ENCODE results near the gene FGL2.
A peak's percentile ranks its signal among the peaks of the same experiment; 100 is the strongest.
"Not testable (repeated sequence)": the region's sequence is repeated elsewhere in the genome, so short reads cannot be mapped to it uniquely, and the experiment has no call there.

The FGL2 gene

DNA sequence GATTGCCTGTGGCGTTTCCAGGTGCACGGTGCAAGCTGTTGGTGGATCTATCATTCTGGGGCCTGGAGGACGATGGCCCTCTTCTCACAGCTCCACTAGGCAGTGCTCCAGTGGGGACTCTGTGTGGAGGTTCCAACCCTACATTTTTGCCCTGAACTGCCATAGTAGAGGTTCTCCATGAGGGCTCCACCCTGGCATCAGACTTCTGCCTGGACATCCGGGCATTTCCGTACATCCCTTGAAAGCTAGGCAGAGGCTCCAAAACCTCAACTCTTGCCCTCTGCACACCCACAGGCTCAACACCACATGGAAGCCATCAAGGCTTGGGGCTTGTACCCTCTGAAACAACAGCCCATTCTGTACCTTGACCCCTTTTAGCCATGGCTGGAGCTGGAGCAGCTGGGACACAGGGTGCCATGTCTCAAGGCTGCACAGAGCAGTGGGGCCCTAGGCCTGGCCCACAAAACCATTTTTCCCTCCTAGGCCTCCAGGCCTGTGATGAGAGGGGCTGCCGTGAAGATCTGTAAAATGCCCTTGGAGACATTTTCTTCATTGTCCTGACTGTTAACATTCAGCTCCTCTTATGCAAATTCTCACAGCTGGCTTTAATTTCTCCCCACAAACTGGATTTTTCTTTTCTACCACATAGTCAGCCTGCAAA lies 10.0 kb upstream of the FGL2 start:
- no peak for DNase-seq

DNA sequence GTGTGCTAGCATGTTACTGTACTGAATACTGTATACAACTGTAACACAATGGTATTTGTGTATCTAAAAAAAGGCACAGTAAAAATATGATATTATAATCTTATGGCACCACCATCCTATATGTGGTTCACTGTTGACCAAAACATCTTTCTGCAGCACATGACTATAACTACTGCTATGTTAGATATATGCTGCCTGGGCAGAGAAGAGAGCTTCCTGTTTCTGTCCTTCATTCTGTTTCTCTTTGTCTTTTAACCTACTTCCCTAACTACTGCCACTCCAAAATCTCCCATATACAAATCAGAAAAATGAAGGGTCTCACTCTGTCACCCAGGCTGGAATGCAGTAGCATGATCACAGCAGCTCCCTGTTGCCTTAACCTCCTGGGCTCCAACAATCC lies 8.8 kb upstream of the FGL2 start:
- DNase-seq = no peak

DNA sequence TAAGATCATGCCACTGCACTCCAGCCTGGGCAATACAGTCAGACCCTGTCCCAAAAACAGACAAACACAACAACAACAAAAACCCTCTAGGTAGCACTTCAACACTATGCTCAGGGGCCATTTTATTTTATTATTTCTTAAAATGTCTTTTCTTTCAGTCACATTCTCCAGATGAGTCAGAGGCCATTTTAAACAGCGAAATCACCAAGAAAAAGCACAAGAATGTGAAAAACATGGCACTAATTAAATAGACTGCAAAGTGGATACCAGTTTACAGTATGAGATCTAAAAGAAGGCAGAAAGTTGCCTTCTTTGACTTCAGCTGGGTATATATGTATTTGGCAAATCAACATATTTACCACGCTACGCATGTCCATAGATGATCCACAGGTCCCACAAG lies 6.1 kb upstream of the FGL2 start:
- DNase-seq = no peak

DNA sequence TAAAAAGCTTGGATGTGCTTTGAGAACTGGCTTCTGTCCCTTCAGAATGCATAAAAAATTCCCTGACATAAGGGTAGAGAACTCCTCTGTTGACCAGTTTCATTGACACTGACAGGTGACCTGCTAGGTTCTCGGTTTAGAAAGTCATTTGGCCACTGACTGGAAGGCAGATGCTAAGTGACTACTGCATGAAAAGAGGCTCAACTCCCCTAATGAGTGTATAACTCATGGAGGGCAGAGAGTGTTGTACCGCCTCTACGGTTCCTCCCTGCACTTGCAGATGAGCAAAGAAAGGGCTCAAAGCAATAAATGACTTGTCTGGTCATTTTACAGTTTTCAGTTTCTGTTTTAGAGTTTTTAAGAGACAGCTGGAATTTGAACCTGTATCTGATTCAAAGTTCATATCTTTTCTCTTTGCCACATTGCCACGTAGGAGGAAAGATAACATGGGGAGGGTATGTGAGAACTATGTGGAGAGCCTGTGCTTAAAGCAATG lies 2.9 kb upstream of the FGL2 start:
- no peak for DNase-seq

DNA sequence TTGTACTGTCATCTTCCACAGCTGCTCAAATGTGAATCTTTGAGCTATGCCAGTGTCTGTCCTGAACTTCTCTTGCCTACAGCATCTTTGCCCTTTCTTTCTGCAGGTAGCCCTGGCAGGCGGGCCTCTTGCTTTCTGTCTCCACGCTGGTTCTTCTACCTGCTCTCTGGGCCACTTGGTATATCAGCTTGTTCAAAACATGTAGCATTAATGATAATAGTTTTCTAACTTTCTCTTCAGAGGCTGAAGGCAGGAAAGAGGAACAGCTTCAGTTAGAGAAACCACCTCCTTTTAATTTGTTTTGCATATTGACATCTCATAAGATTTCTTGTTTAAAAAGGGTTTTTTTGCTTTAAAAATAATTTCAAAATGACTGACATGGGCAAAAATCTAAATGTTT lies 923 bp upstream of the FGL2 start:
- DNase-seq = no peak

DNA sequence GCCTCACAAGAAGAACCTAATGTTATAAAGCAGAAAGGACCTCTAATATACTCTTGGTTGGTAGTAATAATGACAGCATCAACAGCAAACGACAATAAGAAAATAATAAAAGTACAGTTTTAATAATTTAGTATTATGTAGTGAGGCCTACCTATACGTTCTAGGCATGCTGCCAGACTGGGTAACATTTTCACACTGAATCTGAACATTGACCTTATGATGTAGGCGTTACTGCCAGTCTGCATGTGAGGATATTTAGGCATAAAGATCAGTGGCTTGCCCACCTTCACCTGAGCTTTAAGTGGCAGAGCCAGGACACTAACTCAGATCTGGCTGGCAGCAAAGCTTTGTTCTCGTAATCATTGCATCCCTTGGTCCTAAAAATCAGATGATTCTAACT lies 2.5 kb downstream of the FGL2 start:
- DNase-seq = no peak

DNA sequence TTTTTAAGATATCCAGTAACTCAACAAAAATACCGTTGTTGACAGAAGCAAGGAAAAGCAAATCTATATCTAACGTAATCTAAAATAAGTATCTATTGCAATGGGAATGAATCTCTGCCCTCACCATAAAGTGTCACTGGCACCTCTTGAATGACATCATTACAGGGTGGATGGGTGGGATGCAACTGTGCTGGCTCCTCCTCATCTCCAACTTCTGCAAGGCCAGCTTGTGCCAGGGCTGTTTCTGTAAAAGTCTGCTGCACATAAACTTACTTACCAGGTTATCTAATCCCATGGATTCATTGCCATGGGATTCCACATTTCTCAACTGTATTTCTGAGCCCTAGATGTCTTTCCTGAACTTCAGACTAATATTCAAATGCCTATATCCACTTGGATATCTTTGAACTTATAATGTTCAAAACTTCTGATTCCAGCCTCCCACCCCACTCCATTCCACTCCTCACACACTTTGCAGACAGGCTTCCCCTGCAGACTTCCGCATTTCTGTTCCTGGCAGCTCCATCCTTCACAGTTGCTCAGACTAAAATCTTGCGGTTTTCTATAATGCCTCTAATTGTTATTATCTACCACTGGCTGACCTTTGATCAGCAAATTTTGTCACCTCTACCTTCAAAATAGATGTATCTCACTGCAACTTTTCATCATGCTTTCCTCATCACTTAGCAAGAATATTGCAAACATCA lies 10.7 kb downstream of the FGL2 start:
- no peak for DNase-seq

DNA sequence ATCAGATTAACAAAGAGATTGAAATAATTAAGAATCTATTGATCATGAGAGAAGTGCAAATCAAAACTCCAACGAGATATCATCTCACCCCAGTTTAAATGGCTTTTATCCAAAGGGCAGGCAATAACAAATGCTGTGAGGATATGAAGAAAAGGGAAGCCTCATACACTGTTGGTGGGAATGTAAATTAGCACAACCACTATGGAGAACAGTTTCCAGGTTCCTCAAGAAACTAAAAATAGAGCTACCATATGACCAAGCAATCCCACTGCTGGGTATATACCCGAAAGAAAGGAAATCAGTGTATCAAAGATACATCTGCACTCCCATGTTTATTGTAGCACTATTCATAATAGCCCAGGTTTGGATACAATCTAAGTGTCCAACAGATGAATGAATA lies 13.8 kb downstream of the FGL2 start:
- no peak for DNase-seq

DNA sequence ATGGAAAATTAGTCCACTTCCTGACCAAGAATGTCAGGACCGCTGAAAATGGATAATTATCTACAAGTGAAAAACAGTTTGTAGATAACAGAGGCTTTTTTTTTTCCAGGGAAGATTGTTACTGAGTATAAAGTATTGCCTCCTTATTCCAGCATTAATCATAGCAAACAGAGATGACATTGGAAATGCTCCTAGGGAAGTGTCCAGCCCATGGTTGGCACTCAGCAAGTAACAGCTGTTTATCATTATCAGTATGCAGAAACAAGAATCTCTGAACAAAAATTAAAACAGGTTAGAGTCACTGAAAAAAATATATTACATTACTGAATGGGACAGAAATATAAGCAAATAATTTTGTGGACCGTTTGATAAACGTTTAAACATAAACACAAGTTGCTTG lies 14.6 kb downstream of the FGL2 start:
- no peak for DNase-seq

DNA sequence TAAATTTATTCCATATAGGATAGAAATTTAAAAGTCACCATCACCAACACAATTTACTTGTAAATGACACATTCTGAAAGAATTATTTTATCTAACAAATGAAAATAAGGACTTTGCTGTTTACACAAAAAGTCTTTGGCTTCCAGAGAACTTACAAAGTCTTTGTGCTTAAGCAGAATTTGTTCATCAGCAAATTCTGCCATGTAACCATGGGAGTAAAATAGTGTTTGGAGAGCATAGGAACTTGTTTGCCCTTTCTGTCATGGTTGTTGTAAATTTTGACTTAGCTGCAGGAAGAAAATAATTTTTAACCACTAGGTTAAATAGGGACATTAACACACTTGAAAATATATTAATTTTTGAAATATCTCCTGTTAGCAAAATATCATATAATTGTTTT lies 15.2 kb downstream of the FGL2 start:
- no peak for DNase-seq

DNA sequence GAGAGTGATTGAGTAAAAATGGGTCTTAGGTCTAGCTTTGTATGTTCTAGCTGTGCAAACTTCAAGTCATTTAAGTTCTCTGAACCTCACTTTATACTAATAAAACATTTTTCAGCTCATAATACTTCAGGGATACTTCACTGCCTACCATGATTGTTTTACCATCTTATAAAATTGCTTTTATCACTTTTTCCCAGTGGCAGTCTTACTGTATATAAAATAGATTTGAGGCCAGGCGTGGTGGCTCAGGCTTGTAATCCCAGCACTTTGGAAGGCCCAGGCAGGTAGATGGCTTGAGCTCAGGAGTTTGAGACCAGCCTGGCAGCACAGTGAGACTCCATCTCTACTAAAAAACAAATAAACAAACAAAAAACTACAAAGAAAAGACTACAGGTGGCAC lies 17.4 kb downstream of the FGL2 start:
- no peak for DNase-seq

DNA sequence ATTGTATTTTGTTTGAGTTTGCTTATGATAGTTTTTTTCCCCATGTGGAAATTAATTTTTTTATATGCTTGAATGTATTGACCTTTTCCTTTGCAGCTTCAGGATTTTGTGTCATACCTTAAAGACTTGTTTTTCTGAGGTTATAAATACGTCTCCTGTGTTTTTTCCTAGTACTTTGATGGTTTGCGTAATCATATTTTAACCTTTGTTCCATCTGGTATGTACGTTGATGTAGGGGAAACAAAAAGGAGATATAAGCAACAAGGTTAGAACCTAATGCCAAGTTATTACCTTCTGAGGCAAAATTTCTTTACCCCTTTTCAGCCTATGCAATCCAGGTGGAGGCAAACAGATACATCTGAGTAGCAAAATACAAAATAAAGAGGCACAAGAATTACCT lies 17.9 kb downstream of the FGL2 start:
- DNase-seq = no peak

DNA sequence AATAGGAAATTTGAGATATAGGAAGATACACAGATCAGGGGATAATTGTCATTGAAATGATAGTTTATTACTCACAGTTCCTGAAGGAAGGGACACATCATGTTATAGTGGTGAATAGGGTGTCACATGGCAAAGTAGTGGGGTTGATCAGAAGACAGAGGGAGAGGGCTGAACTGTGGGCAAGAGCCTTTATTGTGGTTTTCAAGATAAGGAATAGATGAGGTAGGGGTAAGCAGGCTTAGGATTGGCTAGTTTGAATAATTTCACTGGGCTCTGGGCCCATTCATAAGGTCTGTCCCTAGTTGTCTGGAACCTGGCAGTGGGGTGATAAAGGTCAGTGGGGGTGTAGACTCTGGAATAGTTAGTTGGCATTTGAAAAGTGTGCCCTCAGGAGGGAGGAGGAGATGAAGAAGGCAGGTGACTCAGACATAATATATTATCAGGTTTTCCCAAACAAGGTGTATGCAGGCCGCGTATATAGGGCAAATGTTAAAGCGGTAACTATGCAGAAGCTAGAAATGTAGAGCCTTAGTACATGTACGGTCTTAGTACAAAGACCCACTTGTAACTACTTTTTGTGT lies 18.5 kb downstream of the FGL2 start:
- no peak for DNase-seq

DNA sequence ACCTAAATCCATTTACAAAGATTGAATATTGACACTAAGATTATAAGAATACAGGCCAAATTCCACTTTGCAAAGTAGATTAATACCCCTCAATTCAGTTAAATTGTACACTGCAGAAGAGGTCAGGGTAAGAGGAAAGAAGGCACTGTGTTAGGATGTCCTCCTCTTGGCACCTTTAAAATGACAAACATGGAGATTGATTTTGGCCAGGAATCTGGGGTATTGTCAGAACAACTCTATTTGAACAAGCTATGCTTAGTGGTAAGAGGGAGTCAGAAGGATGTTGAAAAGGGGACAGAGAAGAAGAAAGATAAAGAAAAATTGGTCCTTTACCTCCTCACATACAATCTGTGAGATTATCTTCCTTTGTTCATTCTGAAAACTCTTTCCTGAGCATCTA lies 21.6 kb downstream of the FGL2 start:
- not testable (repeated sequence) for DNase-seq

DNA sequence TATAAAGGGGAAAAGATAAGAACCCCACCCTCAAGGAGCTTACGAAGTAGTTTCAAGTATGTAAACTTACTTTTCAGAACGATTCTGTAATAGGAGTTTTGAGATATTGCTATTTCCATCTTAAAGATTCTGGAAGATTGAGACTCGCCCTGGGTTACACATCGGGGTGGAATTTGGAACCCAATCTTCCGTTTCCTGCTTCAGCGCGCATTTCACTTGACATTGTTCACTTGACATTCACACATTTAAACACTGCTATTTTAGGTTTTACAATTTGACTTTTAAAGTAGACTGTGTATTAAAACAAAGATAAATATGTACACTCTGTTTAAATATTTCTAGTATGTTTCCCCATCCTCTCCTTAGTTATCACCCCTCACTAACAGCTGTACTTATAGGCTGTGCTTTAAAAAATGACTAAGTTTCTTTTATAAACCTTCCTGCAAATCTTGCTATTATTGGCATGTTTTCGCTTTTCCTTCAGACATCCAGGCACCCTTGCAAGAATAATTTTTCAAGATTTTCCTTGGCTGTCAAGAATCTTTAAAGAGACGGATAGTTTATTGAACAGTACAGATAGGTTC lies 22.2 kb downstream of the FGL2 start:
- DNase-seq = not testable (repeated sequence)

DNA sequence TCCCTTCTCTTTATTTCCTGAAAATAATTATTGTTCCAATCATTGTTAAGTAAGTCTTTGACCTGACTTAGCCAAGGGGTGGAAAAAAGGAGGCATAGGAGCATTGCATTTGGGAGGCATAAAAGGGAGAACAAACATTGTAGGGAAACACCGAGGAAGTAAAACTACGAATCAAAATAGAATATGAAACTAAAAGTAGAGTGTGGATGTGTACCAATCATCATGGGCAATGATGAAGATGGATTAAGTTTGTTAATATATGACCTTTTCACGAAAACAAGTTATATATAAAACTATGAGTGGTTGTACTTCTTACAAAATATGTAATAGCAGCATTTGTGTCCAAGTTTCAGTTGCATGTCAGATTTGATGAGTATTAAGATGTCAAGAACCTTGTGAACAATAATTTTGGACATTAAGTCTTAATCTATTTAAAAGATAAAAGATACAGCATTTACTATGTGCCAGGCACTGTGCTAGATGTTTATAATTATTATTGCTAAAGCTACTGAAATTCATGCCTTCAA lies 24.3 kb downstream of the FGL2 start:
- not testable (repeated sequence) for DNase-seq

DNA sequence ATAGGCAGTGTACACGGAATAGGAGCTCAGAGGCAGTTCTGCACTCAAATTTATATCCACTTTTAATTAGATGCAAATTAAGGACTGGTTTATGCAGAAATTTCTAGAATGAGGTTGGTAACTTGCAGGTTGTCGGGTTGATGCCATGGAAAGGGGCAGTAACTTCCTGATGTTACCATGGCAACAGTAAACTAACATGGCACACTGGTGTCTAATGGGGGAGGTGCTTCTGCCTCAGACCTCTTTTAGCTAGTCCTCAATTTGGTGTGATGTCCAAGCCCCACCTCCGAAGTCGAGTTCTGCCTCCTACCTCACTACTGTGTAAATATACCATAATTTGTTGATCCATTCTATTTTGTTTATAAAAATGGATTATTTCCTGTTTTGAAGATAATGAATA lies 25.2 kb downstream of the FGL2 start:
- DNase-seq = not testable (repeated sequence)

DNA sequence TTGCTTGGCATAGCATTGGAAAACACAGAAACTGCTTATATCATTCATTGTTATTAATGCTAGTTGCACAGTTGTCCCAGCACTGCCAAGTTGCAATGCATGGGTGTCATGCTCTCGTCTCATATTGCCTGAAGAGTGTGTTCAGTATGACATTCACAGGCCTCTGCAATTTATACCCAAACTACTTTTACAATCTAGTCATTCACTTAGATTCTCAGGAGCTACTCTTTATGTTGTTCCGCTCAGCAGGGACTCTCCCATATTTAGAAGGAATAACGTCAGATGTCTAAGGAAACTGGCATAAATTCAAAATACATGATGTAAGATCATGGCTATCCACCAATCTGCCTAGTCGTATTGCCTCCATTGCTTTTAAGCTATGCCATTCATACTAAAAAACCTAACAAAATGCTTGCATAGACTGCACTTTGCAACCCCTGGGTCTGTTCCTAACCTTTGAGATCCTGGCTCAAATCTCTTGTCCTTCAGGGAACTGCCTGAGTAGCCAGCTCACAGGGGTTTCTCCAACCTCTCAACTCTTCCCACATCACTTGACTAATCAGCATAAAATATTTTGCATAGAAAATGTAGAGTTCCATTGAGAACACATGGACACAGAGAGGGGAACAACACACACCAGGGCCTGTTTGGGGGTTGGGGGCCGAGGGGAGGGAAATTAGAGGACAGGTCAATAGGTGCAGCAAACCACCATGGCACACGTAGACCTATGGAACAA lies 27.0 kb downstream of the FGL2 start:
- not testable (repeated sequence) for DNase-seq

DNA sequence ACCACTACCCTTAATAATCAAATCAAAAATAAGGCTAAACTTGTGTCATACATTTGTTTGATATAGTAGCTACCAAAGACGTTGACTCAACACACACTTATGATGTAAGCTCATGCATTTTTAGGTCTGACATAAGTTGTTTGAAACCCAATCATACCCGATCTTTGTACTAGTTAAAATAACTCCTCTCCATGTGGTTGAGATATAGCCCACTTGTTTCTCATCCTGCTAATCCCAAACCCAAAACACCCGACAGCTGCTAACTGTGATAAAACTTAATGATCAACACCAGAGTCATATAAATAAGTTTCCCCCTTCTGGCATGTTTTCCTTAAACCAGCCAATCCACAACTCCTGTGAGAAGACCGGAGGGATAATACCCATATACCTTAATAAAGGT lies 28.5 kb downstream of the FGL2 start:
- DNase-seq = not testable (repeated sequence)

DNA sequence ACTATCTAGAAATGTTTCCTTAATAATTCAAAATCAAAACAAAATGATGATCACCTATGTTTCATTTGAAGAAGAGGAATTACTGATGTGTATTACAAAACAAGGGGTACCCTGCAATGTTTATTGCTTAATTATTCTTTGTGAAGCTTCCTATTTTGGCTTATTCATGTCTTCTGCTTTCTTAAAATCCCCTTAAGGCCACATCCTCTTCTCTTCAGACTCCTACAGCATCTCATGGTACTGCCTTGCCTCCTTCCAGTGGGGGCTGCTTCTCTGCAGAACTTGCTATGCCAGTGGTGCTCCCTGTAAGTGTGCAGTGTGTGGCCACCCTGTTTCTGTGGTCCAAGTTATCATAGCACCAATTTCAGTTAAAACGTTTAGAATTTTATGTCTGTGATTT lies 42.2 kb downstream of the FGL2 start:
- peak in 1 of 2 experiments; percentile 21 for DNase-seq

DNA sequence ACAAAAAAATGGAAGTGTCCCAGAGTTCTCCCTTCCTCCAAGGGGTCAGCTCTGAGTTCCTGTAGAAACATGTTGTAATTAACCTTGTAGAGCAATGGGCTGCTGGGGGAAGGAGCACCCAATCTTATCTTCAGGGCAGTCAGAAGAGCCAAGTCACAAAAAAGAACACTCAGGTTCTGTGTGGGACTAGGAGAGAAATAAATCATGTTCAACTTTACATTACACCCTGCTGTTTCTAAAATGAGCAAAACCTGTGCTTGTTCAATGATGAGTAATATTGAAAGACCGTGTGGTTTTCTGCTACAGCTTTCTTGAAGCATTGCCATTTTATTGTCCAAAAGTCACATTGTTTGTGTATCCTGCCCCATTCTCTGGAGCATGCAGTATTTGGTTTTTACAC lies 42.6 kb downstream of the FGL2 start:
- DNase-seq = not testable (repeated sequence)

DNA sequence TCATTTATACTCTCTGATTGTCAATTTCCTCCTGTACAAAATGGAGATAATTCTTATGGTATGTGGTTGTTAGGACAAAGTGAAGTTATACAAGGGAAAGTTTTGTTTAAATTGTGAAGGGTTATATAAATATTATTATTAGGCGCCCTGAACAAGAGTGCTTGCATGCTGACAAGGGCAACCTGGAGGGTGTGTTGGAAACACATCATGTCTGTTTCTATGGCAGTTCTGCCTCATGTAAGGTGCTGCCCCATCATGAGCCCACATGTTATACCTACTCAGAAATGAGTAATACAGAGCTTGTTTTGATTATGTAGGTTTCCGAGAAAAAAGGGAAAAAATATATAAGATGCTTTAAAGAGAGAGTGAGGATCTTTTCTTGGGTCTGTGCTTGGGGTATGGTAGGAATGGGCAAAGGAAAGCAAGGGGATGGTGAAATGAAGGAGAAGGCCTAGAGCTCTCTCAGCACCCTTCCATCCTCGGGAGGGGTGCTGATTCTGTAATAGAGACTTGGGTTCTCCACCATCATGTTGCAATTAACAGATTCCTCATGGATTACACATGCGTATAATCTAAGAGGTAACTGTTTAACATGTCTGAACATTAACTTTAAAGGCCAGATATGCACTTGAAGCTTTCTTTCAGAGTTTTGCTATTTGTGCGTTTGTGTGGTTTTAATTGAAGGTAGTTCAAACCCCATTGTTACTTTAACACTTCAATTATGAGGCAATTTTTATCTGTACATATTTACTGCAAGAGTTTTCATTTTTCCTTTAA lies 43.8 kb downstream of the FGL2 start:
- DNase-seq = peak in 1 of 2 experiments; percentile 21
